ENCODE results near the gene ADGRL1. TPM values are rescaled to one million over a fixed set of nuclear protein-coding genes. Genes with fewer than 3 reads are reported as not detected.

ADGRL1 gene
- polyA plus RNA-seq, 4 donors, result 34.7 to 60.6 (median 44.1) TPM

GRCh38 chr19:14115756-14116155 is 90.2 kb downstream of the ADGRL1 start:
- DNase-seq (ENCODE audit: low read depth in 4 of 4, low spot score in 3 of 4), result no peak

DNA sequence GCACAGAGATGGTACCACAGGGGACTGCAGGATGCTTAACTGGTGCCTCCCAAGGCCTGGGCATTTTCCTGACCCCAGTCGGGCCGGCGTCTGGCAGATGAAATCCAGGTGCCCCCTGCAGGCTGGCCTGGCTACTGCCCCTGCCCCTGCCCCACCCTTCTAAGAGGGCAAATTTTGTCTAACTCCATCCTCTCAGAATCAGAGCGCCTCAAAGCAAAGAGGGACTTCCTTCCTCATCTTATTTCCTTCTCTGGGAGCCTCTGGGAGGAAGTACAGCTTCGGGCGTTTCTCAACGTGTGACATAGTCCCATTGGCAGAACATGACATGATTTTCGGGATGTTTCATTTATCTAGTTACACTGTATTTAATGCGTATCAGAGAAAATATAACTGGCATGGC is 91.1 kb downstream of the ADGRL1 start:
- no peak for DNase-seq (ENCODE audit: low read depth in 4 of 4, low spot score in 3 of 4)

- DNase-seq (ENCODE audit: low read depth in 4 of 4, low spot score in 3 of 4), result no peak
Measured at GRCh38 chr19:14114439-14114838, 91.5 kb downstream of the ADGRL1 start.

DNA sequence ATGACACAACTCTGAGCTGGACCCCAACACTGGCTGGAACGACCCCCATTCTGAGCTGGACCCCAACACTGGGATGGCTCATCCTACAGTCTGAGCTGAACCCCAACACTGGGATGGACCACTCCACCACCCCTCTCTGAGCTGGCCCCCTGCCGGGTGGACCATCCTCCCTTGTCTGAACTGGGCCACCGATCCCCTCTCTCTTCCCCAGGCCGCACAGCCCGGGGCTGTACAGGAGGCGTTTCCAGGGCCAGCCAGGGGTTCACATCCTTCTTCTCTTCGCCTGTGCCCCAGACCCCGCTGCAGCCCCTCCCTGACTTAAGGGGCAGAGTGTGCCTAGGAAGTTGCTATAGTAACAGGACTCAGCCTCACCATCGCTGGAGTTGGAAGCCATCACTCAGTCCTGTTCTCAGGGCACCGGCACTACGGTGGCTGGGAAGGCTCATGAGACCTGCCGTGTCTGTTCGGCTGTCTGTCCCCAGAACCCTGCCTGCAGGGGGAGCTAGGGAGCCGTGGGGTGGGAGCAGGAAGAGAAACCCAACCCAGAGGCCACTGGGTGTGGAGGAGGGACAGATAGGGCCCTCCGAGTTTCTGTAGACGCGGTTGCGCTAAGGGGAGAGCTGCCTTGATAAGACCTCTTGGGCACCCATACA is 92.1 kb downstream of the ADGRL1 start:
- DNase-seq (ENCODE audit: low read depth in 4 of 4, low spot score in 3 of 4), result no peak

GRCh38 chr19:14112809-14113385 is 93.1 kb downstream of the ADGRL1 start:
- DNase-seq (ENCODE audit: low read depth in 4 of 4, low spot score in 3 of 4), result no peak

DNA sequence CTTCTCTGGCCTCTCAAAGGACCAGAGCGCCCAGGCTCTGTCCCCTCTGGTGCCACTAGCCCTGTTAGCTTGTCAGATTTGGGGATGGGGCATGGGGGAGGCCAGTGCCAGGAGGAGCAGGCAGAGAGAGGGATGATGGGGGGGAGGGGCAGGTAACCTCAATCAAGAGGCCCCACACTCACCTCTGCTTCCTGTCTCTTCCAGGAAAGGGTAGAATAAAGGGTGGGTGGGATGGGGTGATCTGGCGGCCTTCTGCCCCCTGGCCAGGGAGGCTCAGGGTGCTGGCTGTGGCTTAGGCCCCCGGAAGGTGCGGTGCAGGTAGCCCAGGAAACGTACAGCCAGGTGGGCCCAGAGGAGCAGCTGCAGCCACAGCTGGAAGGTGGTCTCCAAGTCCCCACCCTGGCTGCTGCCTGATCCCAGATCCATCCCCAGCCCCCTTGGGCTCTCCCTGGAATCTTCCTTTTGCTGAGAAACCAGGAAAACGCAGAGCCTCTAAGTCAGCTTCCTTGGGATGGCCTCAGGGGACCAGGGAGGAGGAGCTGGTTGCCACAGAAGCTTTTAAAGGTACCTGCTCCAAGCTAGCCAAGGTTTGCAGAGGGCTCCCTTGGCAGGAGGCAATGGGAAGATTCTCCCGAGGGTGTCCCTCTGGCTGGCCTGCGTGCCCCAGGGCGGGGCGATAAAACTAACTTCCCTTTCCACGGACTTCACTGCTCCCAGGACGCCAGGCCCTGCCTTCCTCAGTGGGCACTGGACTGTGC is 93.7 kb downstream of the ADGRL1 start:
- no peak for DNase-seq (ENCODE audit: low read depth in 4 of 4, low spot score in 3 of 4)

DNA sequence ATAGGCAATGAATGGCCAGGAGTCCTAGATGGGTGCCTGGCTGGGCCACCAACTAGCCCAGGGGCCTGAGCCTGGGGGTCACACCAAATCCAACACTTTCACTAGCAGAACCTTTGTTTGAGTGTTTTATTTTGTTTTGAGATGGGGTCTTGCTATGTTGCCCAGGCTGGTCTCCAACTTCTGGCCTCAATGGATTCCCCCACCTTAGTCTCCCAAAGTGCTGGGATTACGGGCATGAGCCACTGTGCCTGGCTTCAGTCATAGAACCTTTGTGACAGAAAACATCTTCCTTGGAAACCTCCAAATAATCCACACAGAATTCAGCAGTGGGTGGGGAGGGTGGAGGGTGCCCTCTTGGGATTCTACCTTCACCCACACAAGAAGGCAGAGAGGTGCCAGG is 94.5 kb downstream of the ADGRL1 start:
- DNase-seq (ENCODE audit: low read depth in 4 of 4, low spot score in 3 of 4), result no peak

- DNase-seq (ENCODE audit: low read depth in 4 of 4, low spot score in 3 of 4), result no peak
Measured at GRCh38 chr19:14110650-14111049, 95.3 kb downstream of the ADGRL1 start.

- DNase-seq (ENCODE audit: low read depth in 4 of 4, low spot score in 3 of 4), result no peak
Measured at GRCh38 chr19:14107581-14108461, 98.1 kb downstream of the ADGRL1 start.

GRCh38 chr19:14106840-14107239 is 99.1 kb downstream of the ADGRL1 start:
- no peak for DNase-seq (ENCODE audit: low read depth in 4 of 4, low spot score in 3 of 4)

GRCh38 chr19:14105680-14106079 is 100.3 kb downstream of the ADGRL1 start:
- DNase-seq (ENCODE audit: low read depth in 4 of 4, low spot score in 3 of 4), result no peak

- DNase-seq (ENCODE audit: low read depth in 4 of 4, low spot score in 3 of 4), result no peak
Measured at GRCh38 chr19:14103310-14103709, 102.7 kb downstream of the ADGRL1 start.

GRCh38 chr19:14102756-14103155 is 103.2 kb downstream of the ADGRL1 start:
- no peak for DNase-seq (ENCODE audit: low read depth in 4 of 4, low spot score in 3 of 4)

GRCh38 chr19:14102102-14102696 is 103.8 kb downstream of the ADGRL1 start:
- DNase-seq (ENCODE audit: low read depth in 4 of 4, low spot score in 3 of 4), result no peak

GRCh38 chr19:14101003-14101545 is 104.9 kb downstream of the ADGRL1 start:
- DNase-seq (ENCODE audit: low read depth in 4 of 4, low spot score in 3 of 4), result no peak

Other genes with a start within 250 kb of the ADGRL1 start
- 10 to 100 TPM in 2 of 4 donors, 1 to 10 TPM in 2; 9.3 to 19.2 (median 10.2) TPM for gene RFX1, start 199.8 kb downstream of the ADGRL1 start, polyA plus RNA-seq (ENCODE audit: insufficient read length in 4 of 4)
- not detected for gene RLN3, start 178.0 kb downstream of the ADGRL1 start, polyA plus RNA-seq (ENCODE audit: insufficient read length in 4 of 4)
- gene IL27RA, start 174.4 kb downstream of the ADGRL1 start, polyA plus RNA-seq (ENCODE audit: insufficient read length in 4 of 4), result 1 to 10 TPM; 3.8 to 7.8 (median 5.9) TPM
- 10 to 100 TPM in 3 of 4 donors, under 1 TPM in 1; 0.94 to 32.9 (median 20.1) TPM for gene PALM3, start 144.1 kb downstream of the ADGRL1 start, polyA plus RNA-seq (ENCODE audit: insufficient read length in 4 of 4)
- 10 to 100 TPM in 1 of 4 donors, 1 to 10 TPM in 3; 1.3 to 10.3 (median 6.3) TPM for gene MISP3, start 133.4 kb downstream of the ADGRL1 start, polyA plus RNA-seq (ENCODE audit: insufficient read length in 4 of 4)
- not detected for gene C19orf67, start 120.4 kb downstream of the ADGRL1 start, polyA plus RNA-seq (ENCODE audit: insufficient read length in 4 of 4)
- 10 to 100 TPM; 39.8 to 52.0 (median 41.4) TPM for gene SAMD1, start 115.4 kb downstream of the ADGRL1 start, polyA plus RNA-seq (ENCODE audit: insufficient read length in 4 of 4)
- 100 to 1,000 TPM in 2 of 4 donors, 10 to 100 TPM in 2; 90.6 to 106 (median 99.0) TPM for gene PRKACA, start 88.4 kb downstream of the ADGRL1 start, polyA plus RNA-seq (ENCODE audit: insufficient read length in 4 of 4)
- 10 to 100 TPM; 15.1 to 19.8 (median 19.4) TPM for gene ASF1B, start 69.6 kb downstream of the ADGRL1 start, polyA plus RNA-seq (ENCODE audit: insufficient read length in 4 of 4)
- 10 to 100 TPM; 20.3 to 44.8 (median 23.1) TPM for gene ADGRE5, start 175.3 kb upstream of the ADGRL1 start, polyA plus RNA-seq (ENCODE audit: insufficient read length in 4 of 4)
- gene DDX39A, start 213.2 kb upstream of the ADGRL1 start, polyA plus RNA-seq (ENCODE audit: insufficient read length in 4 of 4), result 10 to 100 TPM; 36.1 to 70.0 (median 53.2) TPM
- gene PKN1, start 227.1 kb upstream of the ADGRL1 start, polyA plus RNA-seq (ENCODE audit: insufficient read length in 4 of 4), result 100 to 1,000 TPM in 1 of 4 donors, 10 to 100 TPM in 3; 56.1 to 104 (median 80.8) TPM